Astrocyte (in vitro differentiated cells and primary cell): ENCODE measurements around the gene HGFAC. TPM values are rescaled to one million over a fixed set of nuclear protein-coding genes. Genes with fewer than 3 reads are reported as not detected.
A peak's percentile ranks its signal among the peaks of the same experiment; 100 is the strongest.

Experiments
- DNase-seq: peaks from one replicate; pipeline ENCODE4 v3.0.0-alpha.2; 2010; ENCODE audit warnings: low read depth
- FAIRE-seq: peaks from 2 replicates; lab custom pipeline; 2011; peaks lifted over from hg19 to GRCh38; lab: Jason Lieb, UNC
- H2AFZ ChIP-seq: 2 replicates; pipeline ENCODE4 v1.6.0; 2012; ENCODE audit warnings: low read depth, low read length, inconsistent platforms
- H3K27ac ChIP-seq: 2 replicates; pipeline ENCODE4 v1.5.1; 2011; ENCODE audit warnings: low read depth, low read length, inconsistent platforms
- H3K27me3 ChIP-seq: 2 replicates; pipeline ENCODE4 v1.6.0; 2011; ENCODE audit warnings: low read length, inconsistent platforms; ENCODE audit not compliant: insufficient read depth
- H3K36me3 ChIP-seq: 2 replicates; pipeline ENCODE4 v1.5.1; 2011; ENCODE audit warnings: low read length, inconsistent platforms; ENCODE audit not compliant: insufficient read depth
- H3K4me1 ChIP-seq: 2 replicates; pipeline ENCODE4 v1.5.1; 2011; ENCODE audit warnings: low read length, inconsistent platforms; ENCODE audit not compliant: insufficient read depth
- H3K4me2 ChIP-seq: 2 replicates; pipeline ENCODE4 v1.6.0; 2012; ENCODE audit warnings: low read length, inconsistent platforms
- H3K4me3 ChIP-seq: 2 replicates; pipeline ENCODE4 v1.5.1; 2011; ENCODE audit warnings: low read depth, mild to moderate bottlenecking, low read length, inconsistent platforms; ENCODE audit not compliant: insufficient read depth
- H3K79me2 ChIP-seq: 2 replicates; pipeline ENCODE4 v1.6.0; 2012; ENCODE audit warnings: mild to moderate bottlenecking, low read length, inconsistent platforms; ENCODE audit not compliant: insufficient read depth
- H3K9ac ChIP-seq: 2 replicates; pipeline ENCODE4 v1.6.0; 2012; ENCODE audit warnings: mild to moderate bottlenecking, low read length, inconsistent platforms
- H3K9me3 ChIP-seq: 2 replicates; pipeline ENCODE4 v1.5.1; 2012; ENCODE audit warnings: low read depth, mild to moderate bottlenecking, low read length, inconsistent platforms; ENCODE audit not compliant: insufficient read depth
- H4K20me1 ChIP-seq: 2 replicates; pipeline ENCODE4 v1.6.0; 2012; ENCODE audit warnings: low read length, inconsistent platforms; ENCODE audit not compliant: insufficient read depth
- H3K27ac Mint-ChIP-seq: one replicate; pipeline ENCODE4 v1.8.0; 2021; ENCODE audit warnings: mild to moderate bottlenecking, mixed read lengths; ENCODE audit not compliant: unreplicated experiment
- H3K27me3 Mint-ChIP-seq: one replicate; pipeline ENCODE4 v1.8.0; 2021; ENCODE audit warnings: low read depth, mixed read lengths; ENCODE audit not compliant: unreplicated experiment
- H3K36me3 Mint-ChIP-seq: one replicate; pipeline ENCODE4 v1.8.0; 2021; ENCODE audit warnings: low read depth, mixed read lengths; ENCODE audit not compliant: unreplicated experiment
- H3K4me1 Mint-ChIP-seq: one replicate; pipeline ENCODE4 v1.8.0; 2021; ENCODE audit warnings: low read depth, mixed read lengths; ENCODE audit not compliant: unreplicated experiment
- H3K4me3 Mint-ChIP-seq: one replicate; pipeline ENCODE4 v1.8.0; 2021; ENCODE audit warnings: mild to moderate bottlenecking, moderate library complexity, mixed read lengths; ENCODE audit not compliant: unreplicated experiment
- H3K9me3 Mint-ChIP-seq: one replicate; pipeline ENCODE4 v1.8.0; 2021; ENCODE audit warnings: mild to moderate bottlenecking, mixed read lengths; ENCODE audit not compliant: unreplicated experiment
- EZH2 ChIP-seq: IDR thresholded peaks from 2 replicates; pipeline ENCODE4 v1.6.1; 2012; ENCODE audit warnings: mild to moderate bottlenecking, low read length, inconsistent platforms; ENCODE audit not compliant: insufficient read depth
- total RNA-seq: library from RNA; stranded (reverse); gene quantifications from 2 replicates; pipeline ENCODE4 v1.2.1, GENCODE V29; 2021
- TF ChIP-seq, protein P1 (sequence below): IDR thresholded peaks from 2 replicates; pipeline ENCODE4 v1.5.1; 2011; ENCODE audit warnings: low read depth, mild to moderate bottlenecking, inconsistent platforms, low read length, moderate library complexity; ENCODE audit not compliant: insufficient read depth

Gene HGFAC
- total RNA-seq, 1 donor from 2014 or later: 0.52 TPM

DNA sequence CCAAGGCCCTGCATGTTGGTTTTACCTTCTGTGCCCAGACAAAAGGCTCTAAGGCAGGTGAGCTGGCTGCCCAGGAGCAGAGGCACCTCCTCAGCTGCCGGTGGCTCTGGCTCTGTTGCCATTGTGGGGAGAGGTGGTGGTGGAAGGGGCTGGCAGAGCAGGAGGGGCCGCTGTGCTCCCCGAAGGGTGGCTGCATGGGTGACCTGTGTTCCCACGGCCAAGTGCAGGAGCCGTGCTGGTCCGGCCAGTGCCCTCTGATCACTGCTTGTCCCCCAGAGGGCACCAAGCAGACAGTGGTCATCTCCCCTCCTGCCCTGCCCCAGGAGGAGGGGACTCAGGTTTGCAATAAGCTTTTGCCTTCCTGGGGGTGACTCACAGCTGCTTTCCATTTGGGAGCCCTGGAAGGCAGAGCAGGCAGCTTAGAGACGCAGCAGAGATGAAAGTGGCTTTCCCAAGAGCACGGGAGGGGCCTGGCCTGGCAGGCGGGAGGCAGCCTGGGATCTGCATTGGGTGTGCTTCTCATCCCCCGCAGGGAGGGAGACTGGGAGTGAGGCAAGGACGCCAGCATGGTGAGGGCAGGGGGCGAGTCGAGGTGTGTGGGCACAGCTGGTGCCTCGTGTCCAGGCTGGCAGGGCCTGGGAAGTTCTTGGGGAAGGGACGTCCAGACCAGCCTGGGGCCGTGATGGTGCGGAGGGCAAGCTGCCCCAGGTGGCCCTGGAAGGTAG lies 50.1 kb downstream of the HGFAC start:
- Histone ChIP-seq H3K9ac (no peak overlapping the region), H3K79me2 (no peaks in the 10 kb centered on the region), H4K20me1 (peaks cover 11% of the 10 kb centered on the region), H3K9me3 (no peaks in the 10 kb centered on the region), H2AFZ (no peak overlapping the region), H3K27ac (no peak overlapping the region), H3K4me2 (no peak overlapping the region), H3K4me3 (no peak overlapping the region), H3K36me3 (no peaks in the 10 kb centered on the region), H3K27me3 (peaks cover 9% of the 10 kb centered on the region), H3K4me1 (no peaks in the 10 kb centered on the region)
- TF ChIP-seq, protein P1, sequence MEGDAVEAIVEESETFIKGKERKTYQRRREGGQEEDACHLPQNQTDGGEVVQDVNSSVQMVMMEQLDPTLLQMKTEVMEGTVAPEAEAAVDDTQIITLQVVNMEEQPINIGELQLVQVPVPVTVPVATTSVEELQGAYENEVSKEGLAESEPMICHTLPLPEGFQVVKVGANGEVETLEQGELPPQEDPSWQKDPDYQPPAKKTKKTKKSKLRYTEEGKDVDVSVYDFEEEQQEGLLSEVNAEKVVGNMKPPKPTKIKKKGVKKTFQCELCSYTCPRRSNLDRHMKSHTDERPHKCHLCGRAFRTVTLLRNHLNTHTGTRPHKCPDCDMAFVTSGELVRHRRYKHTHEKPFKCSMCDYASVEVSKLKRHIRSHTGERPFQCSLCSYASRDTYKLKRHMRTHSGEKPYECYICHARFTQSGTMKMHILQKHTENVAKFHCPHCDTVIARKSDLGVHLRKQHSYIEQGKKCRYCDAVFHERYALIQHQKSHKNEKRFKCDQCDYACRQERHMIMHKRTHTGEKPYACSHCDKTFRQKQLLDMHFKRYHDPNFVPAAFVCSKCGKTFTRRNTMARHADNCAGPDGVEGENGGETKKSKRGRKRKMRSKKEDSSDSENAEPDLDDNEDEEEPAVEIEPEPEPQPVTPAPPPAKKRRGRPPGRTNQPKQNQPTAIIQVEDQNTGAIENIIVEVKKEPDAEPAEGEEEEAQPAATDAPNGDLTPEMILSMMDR: no peak
- TF ChIP-seq EZH2: no peak
- FAIRE-seq: no peak
- DNase-seq: peak; percentile 11
- peaks cover 6% of the 10 kb centered on the region for H3K4me1 Mint-ChIP-seq
- H3K36me3 Mint-ChIP-seq: no peaks in the 10 kb centered on the region
- no peaks in the 10 kb centered on the region for H3K9me3 Mint-ChIP-seq
- peak overlapping the region; percentile 85 for H3K27ac Mint-ChIP-seq
- H3K27me3 Mint-ChIP-seq: peaks cover 18% of the 10 kb centered on the region
- peak overlapping the region; percentile 34 for H3K4me3 Mint-ChIP-seq

DNA sequence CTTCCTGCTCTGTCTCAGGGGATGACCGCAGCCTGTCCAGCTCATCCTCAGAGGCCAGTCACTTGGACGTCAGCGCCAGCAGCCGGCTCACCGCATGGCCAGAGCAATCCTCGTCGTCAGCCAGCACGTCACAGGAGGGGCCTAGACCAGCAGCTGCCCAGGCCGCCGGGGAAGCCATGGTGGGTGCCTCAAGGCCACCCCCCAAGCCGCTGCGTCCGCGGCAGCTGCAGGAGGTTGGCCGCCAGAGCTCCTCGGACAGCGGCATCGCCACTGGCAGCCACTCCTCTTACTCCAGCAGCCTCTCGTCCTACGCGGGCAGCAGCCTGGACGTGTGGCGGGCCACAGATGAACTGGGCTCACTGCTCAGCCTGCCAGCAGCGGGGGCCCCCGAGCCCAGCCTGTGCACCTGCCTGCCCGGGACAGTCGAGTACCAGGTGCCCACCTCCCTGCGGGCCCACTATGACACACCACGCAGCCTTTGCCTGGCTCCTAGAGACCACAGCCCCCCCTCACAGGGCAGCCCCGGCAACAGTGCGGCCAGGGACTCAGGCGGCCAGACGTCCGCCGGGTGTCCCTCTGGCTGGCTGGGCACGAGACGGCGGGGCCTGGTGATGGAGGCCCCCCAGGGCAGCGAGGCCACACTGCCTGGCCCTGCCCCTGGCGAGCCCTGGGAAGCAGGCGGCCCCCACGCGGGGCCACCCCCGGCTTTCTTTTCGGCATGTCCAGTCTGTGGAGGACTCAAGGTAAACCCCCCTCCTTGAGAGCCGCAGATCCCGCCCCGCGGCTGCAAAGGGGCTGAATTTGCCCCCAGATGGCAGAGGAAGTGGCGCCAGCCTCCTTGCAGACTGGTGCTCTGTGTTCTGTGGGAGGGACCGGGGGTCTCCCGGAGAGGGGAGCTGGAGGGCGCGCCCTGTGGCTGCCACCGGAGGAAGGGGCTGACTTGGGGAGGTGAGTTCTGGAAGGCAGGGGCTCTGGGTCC lies 51.3 kb downstream of the HGFAC start:
- Mint-ChIP-seq H3K27me3 (peaks cover 18% of the 10 kb centered on the region), H3K36me3 (no peaks in the 10 kb centered on the region), H3K4me3 (no peak overlapping the region), H3K27ac (no peak overlapping the region), H3K4me1 (peaks cover 6% of the 10 kb centered on the region), H3K9me3 (no peaks in the 10 kb centered on the region)
- no peak for FAIRE-seq
- no peaks in the 10 kb centered on the region for H3K79me2 ChIP-seq
- no peak overlapping the region for H3K4me2 ChIP-seq
- no peaks in the 10 kb centered on the region for H3K4me1 ChIP-seq
- no peak overlapping the region for H3K4me3 ChIP-seq
- H2AFZ ChIP-seq: no peak overlapping the region
- no peak overlapping the region for H3K27ac ChIP-seq
- H3K27me3 ChIP-seq: peaks cover 7% of the 10 kb centered on the region
- no peak for TF ChIP-seq EZH2
- TF ChIP-seq, protein P1: no peak
- no peak overlapping the region for H3K9ac ChIP-seq
- H3K9me3 ChIP-seq: no peaks in the 10 kb centered on the region
- peak; percentile 9 for DNase-seq
- H4K20me1 ChIP-seq: peaks cover 17% of the 10 kb centered on the region
- no peaks in the 10 kb centered on the region for H3K36me3 ChIP-seq
